AG09309 (cell line): Measurements from ENCODE around the gene NUDT14.

Experiments
- DNase-seq: peaks from one replicate; pipeline ENCODE4 v3.0.0-alpha.2; 2010; ENCODE audit warnings: low read depth
- H3K4me3 ChIP-seq: 2 replicates; pipeline ENCODE4 v1.5.1; 2011; ENCODE audit warnings: mild to moderate bottlenecking, low read depth, low read length, moderate library complexity; ENCODE audit not compliant: control insufficient read depth
- TF ChIP-seq, protein P1 (sequence below): IDR thresholded peaks from 2 replicates; pipeline ENCODE4 v1.5.1; 2011; ENCODE audit warnings: mild to moderate bottlenecking, low read depth, low read length, inconsistent platforms; ENCODE audit not compliant: insufficient read depth, control insufficient read depth; ENCODE audit errors: missing control alignments

Gene NUDT14

DNA sequence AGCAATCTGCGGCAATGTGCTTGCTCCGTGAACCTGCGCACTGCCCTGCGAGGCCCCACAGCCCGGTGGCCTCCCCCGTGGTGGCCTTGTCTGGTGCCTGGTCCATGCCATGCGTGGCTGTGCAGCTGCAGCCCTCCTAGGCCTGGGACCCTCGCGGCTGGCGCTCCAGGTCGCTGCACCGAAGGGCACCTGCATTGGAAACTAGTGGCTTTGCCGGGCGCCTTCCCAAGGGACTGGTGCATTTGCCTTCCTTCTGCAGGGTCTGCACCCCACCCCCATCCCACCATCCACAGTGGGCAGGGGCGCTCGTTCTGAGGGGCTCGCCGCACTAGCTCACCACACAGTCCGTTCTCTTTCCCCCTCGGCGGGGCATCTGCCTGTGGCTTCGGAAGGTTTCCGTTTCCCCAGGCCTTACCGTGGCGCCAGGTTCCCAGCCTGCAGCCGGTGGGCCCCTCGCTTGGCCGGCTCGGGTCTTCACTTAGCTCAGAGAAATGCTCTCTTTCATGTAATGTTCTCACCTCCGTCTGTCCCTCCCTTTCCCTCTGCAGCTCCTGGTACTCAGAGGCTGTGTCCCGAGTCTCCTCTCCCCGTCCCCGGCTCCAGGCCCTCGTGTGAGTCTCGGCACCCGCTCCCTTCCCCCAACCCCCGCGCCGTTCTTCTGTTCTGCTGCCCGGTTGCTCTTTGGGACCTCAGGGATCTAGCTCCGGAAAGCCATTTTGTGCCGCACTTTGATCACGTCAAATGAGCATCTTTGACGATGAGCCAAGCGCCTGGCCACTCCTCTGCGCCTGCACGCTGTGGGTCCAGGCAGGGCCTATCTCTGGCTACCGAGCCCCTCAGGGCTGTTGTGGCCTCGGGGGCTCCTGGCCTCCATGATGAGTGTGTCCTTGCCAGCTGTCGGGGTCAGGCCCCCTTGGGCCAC lies 44.5 kb downstream of the NUDT14 start:
- TF ChIP-seq, protein P1, sequence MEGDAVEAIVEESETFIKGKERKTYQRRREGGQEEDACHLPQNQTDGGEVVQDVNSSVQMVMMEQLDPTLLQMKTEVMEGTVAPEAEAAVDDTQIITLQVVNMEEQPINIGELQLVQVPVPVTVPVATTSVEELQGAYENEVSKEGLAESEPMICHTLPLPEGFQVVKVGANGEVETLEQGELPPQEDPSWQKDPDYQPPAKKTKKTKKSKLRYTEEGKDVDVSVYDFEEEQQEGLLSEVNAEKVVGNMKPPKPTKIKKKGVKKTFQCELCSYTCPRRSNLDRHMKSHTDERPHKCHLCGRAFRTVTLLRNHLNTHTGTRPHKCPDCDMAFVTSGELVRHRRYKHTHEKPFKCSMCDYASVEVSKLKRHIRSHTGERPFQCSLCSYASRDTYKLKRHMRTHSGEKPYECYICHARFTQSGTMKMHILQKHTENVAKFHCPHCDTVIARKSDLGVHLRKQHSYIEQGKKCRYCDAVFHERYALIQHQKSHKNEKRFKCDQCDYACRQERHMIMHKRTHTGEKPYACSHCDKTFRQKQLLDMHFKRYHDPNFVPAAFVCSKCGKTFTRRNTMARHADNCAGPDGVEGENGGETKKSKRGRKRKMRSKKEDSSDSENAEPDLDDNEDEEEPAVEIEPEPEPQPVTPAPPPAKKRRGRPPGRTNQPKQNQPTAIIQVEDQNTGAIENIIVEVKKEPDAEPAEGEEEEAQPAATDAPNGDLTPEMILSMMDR = no peak
- no peak for DNase-seq
- no peak overlapping the region for H3K4me3 ChIP-seq

DNA sequence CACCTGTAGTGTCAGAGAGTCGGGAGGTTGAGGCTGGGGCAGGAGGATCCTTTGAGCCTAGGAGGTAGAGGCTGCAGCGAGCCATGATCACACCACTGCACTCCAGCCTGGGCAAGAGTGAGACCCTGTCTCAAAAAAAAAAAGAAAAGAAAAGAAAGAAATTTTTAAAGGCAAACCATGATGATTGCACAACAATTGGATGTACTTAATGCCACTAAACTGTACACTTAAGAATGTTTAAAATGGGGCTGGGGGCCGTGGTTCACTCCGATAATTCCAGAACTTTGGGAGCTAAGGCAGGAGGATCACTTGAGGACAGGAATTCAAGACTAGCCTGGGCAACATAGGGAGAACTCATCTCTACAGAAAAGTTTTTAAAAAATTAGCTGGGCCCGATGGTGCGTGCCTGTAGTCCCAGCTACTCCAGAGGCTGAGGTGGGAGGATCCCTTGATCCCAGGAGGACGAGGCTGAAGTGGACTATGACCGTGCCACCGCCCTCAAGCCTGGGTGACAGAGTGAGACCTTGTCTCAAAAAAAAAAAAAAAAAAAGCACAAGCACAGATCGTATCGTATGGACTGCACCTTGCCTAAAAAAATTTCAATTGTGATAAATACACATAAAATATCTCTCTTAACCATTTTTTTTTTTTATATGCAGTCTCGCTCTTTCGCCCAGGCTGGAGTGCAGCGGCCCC lies 45.3 kb downstream of the NUDT14 start:
- TF ChIP-seq, protein P1 = no peak
- no peak overlapping the region for H3K4me3 ChIP-seq
- DNase-seq = no peak

DNA sequence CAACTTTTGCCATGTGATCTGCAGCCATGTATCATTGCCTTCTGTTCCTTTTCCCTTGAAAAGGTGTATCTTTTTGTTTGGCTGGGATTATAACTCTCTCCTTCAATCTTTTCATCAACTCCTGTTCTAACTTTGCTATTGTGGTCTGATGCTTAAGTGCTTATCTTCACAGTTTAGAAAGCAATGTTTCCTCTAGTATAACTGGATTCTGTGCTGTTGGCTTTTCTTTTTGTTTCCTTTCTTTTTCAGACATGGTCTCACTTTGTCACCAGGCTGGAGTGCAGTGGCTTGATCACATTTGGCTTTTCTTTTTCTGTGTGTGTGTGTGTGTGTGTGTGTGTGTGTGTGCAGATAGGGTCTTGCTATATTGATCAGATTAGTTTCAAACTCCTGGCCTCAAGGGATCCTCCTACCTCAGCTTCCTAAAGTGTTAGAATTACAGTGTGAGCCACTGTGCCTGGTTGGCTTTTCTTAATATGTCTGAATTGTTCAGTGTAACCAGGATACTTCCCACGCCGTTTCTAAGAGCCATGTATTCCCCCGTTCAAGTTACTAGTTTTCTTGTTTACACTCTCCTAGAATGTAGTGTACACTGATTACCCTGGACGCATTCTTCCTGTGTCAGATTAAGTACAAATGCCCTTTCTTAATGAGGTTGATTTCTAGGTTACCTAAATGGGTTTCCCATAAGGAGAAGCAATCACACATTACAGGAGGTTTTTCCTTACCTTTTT lies 48.0 kb downstream of the NUDT14 start:
- no peak for DNase-seq
- TF ChIP-seq, protein P1 = no peak
- no peak overlapping the region for H3K4me3 ChIP-seq

DNA sequence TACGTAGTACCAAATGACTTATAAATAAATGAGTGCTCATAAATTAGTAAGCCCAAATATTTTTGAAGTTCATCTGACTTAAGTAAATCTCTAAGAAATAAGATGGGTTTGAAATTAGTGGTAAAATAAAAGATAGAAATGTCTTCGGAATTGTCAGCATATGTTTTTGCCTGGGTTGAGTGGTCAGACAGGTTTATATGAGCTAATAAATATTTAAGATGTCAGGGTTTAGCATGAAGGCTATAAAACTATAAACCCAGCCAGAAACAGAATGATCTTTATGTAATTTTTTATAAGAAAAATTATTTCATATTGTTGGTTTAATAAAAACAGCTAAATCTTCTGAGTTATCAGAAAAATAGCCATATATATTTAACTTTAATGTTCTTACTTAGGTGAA lies 49.9 kb downstream of the NUDT14 start:
- TF ChIP-seq, protein P1 = no peak
- DNase-seq = no peak
- H3K4me3 ChIP-seq = no peak overlapping the region

DNA sequence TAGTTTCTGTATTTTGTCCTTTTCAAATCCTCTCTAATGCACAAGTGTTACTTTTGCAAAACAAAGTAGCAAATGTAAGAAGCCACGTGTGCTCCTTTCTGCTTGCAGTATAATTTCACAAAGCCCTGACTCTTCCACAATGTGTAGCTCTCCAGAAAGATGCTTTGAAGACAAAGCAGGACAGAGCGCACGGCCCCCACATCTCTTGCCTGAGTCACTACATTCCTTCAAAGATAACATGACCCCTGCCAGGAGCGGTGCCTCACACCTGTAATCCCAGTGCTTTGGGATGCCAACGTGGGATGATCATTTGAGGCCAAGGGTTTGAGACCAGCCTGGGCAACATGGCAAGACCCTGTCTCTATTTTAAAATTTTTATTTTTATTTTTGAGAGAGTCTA lies 53.1 kb downstream of the NUDT14 start:
- TF ChIP-seq, protein P1 = no peak
- DNase-seq = no peak
- no peak overlapping the region for H3K4me3 ChIP-seq

DNA sequence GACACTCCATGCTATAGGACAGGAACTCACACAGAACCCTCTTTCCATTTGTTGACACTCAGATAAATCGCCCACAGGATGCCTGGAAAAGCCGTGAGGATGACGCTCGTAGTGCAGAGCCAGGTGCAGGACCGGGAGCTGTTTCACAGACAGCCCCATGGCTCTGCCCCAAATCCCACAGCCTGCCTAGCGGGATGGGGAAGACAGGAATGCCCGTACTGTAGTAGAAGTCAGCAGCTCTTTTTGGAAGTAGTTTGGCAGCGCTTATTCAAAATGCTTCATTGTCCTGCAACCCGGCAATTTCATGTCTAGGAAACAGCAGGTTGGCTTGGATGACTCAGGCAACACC lies 54.2 kb downstream of the NUDT14 start:
- no peak for DNase-seq
- H3K4me3 ChIP-seq = no peak overlapping the region
- TF ChIP-seq, protein P1 = no peak
